H9 (cell line): ENCODE data around the gene BMERB1. TPM values are rescaled to one million over a fixed set of nuclear protein-coding genes. Genes with fewer than 3 reads are reported as not detected.
"Not testable (repeated sequence)": the region's sequence is repeated elsewhere in the genome, so short reads cannot be mapped to it uniquely, and the experiment has no call there.

Experiments
- DNase-seq: peaks from one replicate; pipeline ENCODE4 v3.0.0-alpha.2; 2017
- H2AFZ ChIP-seq: one replicate; pipeline ENCODE4 v1.6.1; 2013; ENCODE audit warnings: mild to moderate bottlenecking, low read length, control low read depth, moderate library complexity
- H2AK5ac ChIP-seq: 2 replicates; pipeline ENCODE4 v1.6.1; 2013; ENCODE audit warnings: low read length, control low read depth, mixed read lengths; ENCODE audit not compliant: insufficient read length
- H2BK120ac ChIP-seq: one replicate; pipeline ENCODE4 v1.6.1; 2013; ENCODE audit warnings: low read depth, mild to moderate bottlenecking, low read length, control low read depth, inconsistent platforms; ENCODE audit not compliant: poor library complexity, severe bottlenecking
- H2BK12ac ChIP-seq: 2 replicates; pipeline ENCODE4 v1.6.1; 2013; ENCODE audit warnings: low read length, control low read depth, mixed read lengths, low read depth; ENCODE audit not compliant: insufficient read length
- H2BK15ac ChIP-seq: 2 replicates; pipeline ENCODE4 v1.6.1; 2013; ENCODE audit warnings: low read depth, low read length, control low read depth
- H2BK20ac ChIP-seq: one replicate; pipeline ENCODE4 v1.6.1; 2013; ENCODE audit warnings: low read depth, mild to moderate bottlenecking, low read length, control low read depth, inconsistent platforms; ENCODE audit not compliant: poor library complexity, severe bottlenecking
- H2BK5ac ChIP-seq: 2 replicates; pipeline ENCODE4 v1.6.1; 2013; ENCODE audit warnings: low read length, control low read depth, mixed read lengths; ENCODE audit not compliant: insufficient read length
- H3K14ac ChIP-seq: 2 replicates; pipeline ENCODE4 v1.6.1; 2013; ENCODE audit warnings: low read length, control low read depth; ENCODE audit not compliant: insufficient read depth
- H3K18ac ChIP-seq: 2 replicates; pipeline ENCODE4 v1.6.1; 2013; ENCODE audit warnings: low read depth, mild to moderate bottlenecking, mixed read lengths, low read length, control low read depth; ENCODE audit not compliant: insufficient read length
- H3K23ac ChIP-seq: 2 replicates; pipeline ENCODE4 v1.6.1; 2013; ENCODE audit warnings: low read length, control low read depth, mixed read lengths, low read depth; ENCODE audit not compliant: insufficient read length
- H3K23me2 ChIP-seq: 2 replicates; pipeline ENCODE4 v1.6.1; 2013; ENCODE audit warnings: low read depth, mild to moderate bottlenecking, mixed read lengths, low read length, control low read depth; ENCODE audit not compliant: insufficient read length, poor library complexity, severe bottlenecking
- H3K27ac ChIP-seq: 2 replicates; pipeline ENCODE4 v1.5.1; 2013; ENCODE audit warnings: low read length, control low read depth, mixed read lengths, low read depth; ENCODE audit not compliant: insufficient read length
- H3K27me3 ChIP-seq: 2 replicates; pipeline ENCODE4 v1.6.1; 2013; ENCODE audit warnings: low read length, control low read depth, inconsistent platforms; ENCODE audit not compliant: insufficient read depth
- H3K4ac ChIP-seq: 2 replicates; pipeline ENCODE4 v1.6.1; 2013; ENCODE audit warnings: low read depth, mild to moderate bottlenecking, control low read depth, inconsistent platforms, low read length, moderate library complexity
- H3K4me1 ChIP-seq: 2 replicates; pipeline ENCODE4 v1.6.1; 2013; ENCODE audit warnings: low read length, control low read depth, inconsistent platforms; ENCODE audit not compliant: insufficient read depth
- H3K4me2 ChIP-seq: 2 replicates; pipeline ENCODE4 v1.6.1; 2013; ENCODE audit warnings: low read length, control low read depth, mixed read lengths; ENCODE audit not compliant: insufficient read length, insufficient read depth
- H3K56ac ChIP-seq: 2 replicates; pipeline ENCODE4 v1.6.1; 2013; ENCODE audit warnings: low read depth, mild to moderate bottlenecking, mixed read lengths, low read length, control low read depth; ENCODE audit not compliant: insufficient read length
- H3K79me1 ChIP-seq: 2 replicates; pipeline ENCODE4 v1.6.1; 2013; ENCODE audit warnings: low read depth, mild to moderate bottlenecking, moderate library complexity, low read length, control low read depth, inconsistent platforms; ENCODE audit not compliant: insufficient read depth, poor library complexity, severe bottlenecking
- H3K79me2 ChIP-seq: 2 replicates; pipeline ENCODE4 v1.6.1; 2013; ENCODE audit warnings: low read length, control low read depth, inconsistent platforms; ENCODE audit not compliant: insufficient read depth
- H3K9ac ChIP-seq: 2 replicates; pipeline ENCODE4 v1.6.1; 2013; ENCODE audit warnings: low read length, control low read depth, mixed read lengths; ENCODE audit not compliant: insufficient read length; ENCODE audit errors: extremely low read depth
- H3K9me3 ChIP-seq: one replicate; pipeline ENCODE4 v1.6.1; 2013; ENCODE audit warnings: low read depth, low read length, inconsistent platforms; ENCODE audit not compliant: control insufficient read depth
- H3T11ph ChIP-seq: one replicate; pipeline ENCODE4 v1.6.1; 2013; ENCODE audit warnings: mild to moderate bottlenecking, low read length, control low read depth, inconsistent platforms
- H4K20me1 ChIP-seq: one replicate; pipeline ENCODE4 v1.6.1; 2013; ENCODE audit not compliant: control insufficient read depth, insufficient read length, insufficient read depth
- H4K5ac ChIP-seq: 2 replicates; pipeline ENCODE4 v1.6.1; 2013; ENCODE audit warnings: low read depth, mild to moderate bottlenecking, mixed read lengths, low read length, control low read depth; ENCODE audit not compliant: insufficient read length
- H4K8ac ChIP-seq: replicated peaks from 2 replicates; pipeline ENCODE4 v1.6.1; 2013; ENCODE audit warnings: low read length, control low read depth, mixed read lengths, low read depth; ENCODE audit not compliant: insufficient read length
- H4K91ac ChIP-seq: 2 replicates; pipeline ENCODE4 v1.6.1; 2013; ENCODE audit warnings: low read depth, mild to moderate bottlenecking, moderate library complexity, mixed read lengths, low read length, control low read depth; ENCODE audit not compliant: insufficient read length
- H3K27ac Mint-ChIP-seq, 3 experiments: 2 replicates in 2 of 3; 3 replicates in 1 of 3; pipeline ENCODE4 v1.8.0; 2020 to 2021; ENCODE audit warnings: mixed read lengths in 3 of 3, mild to moderate bottlenecking in 1 of 3, moderate library complexity in 1 of 3
- H3K27me3 Mint-ChIP-seq: 2 replicates; pipeline ENCODE4 v1.8.0; 2021; ENCODE audit warnings: low read depth, mild to moderate bottlenecking, moderate library complexity, mixed read lengths
- H3K36me3 Mint-ChIP-seq, 3 experiments: 2 replicates in 2 of 3; 3 replicates in 1 of 3; pipeline ENCODE4 v1.8.0; 2020 to 2021; ENCODE audit warnings: low read depth in 3 of 3, mixed read lengths in 3 of 3; ENCODE audit not compliant: insufficient read depth in 1 of 3
- H3K4me1 Mint-ChIP-seq, 2 experiments: 2 replicates each; pipeline ENCODE4 v1.8.0; 2020; ENCODE audit warnings: mixed read lengths in 2 of 2
- H3K4me3 Mint-ChIP-seq, 2 experiments: 2 replicates in 1 of 2; 3 replicates in 1 of 2; pipeline ENCODE4 v1.8.0; 2020 to 2021; ENCODE audit warnings: mild to moderate bottlenecking in 2 of 2, mixed read lengths in 2 of 2, moderate library complexity in 1 of 2
- H3K9me3 Mint-ChIP-seq, 2 experiments: 2 replicates in 1 of 2; 3 replicates in 1 of 2; pipeline ENCODE4 v1.8.0; 2020; ENCODE audit warnings: mild to moderate bottlenecking in 2 of 2, mixed read lengths in 2 of 2, moderate library complexity in 1 of 2
- WGBS: extraction: QIAGEN DNeasy Blood & Tissue Kit; methylation state at CpG from one replicate; pipeline ENCODE4 v1.1.7; 2013; ENCODE audit warnings: missing lambda C conversion rate, low lambda C conversion rate, mixed read lengths; ENCODE audit not compliant: insufficient read length; ENCODE audit errors: extremely low coverage; 5-methylcytosine and 5-hydroxymethylcytosine counted together
- total RNA-seq: library from RNA; stranded (reverse); gene quantifications from 2 replicates; pipeline ENCODE4 v1.2.1, GENCODE V29; 2021
- TF ChIP-seq, protein P1 (sequence below): fragments of 200-600 bp; sonication (generic); conservative IDR thresholded peaks from 3 replicates; pipeline ENCODE4 v1.8.0; 2021; ENCODE audit warnings: antibody characterized with exemption, mild to moderate bottlenecking

The BMERB1 gene
- total RNA-seq, 1 experiment from 2014 or later: 19.5 TPM

- Mint-ChIP-seq H3K4me1 (peaks cover 14 to 21% of the 10 kb centered on the region in 2 experiments), H3K4me3 (no peak overlapping the region), H3K27ac (no peak overlapping the region), H3K36me3 (peaks cover 0 to 20% (median 19%) of the 10 kb centered on the region in 3 experiments; a peak in 6 of 7 replicates), H3K27me3 (no peaks in the 10 kb centered on the region), H3K9me3 (peaks cover 16 to 17% of the 10 kb centered on the region in 2 experiments)
- no peak overlapping the region for H4K91ac ChIP-seq
- no peak overlapping the region for H3K18ac ChIP-seq
- no peak overlapping the region for H2BK20ac ChIP-seq
- H4K5ac ChIP-seq: no peak overlapping the region
- H3K79me2 ChIP-seq: no peaks in the 10 kb centered on the region
- no peak overlapping the region for H2AFZ ChIP-seq
- H3K9ac ChIP-seq: no peak overlapping the region
- H2BK12ac ChIP-seq: no peak overlapping the region
- H2BK15ac ChIP-seq: no peak overlapping the region
- H3K4me2 ChIP-seq: no peak overlapping the region
- WGBS: no CpG with 5 or more reads among the region's 2 CpGs
- TF ChIP-seq, protein P1, sequence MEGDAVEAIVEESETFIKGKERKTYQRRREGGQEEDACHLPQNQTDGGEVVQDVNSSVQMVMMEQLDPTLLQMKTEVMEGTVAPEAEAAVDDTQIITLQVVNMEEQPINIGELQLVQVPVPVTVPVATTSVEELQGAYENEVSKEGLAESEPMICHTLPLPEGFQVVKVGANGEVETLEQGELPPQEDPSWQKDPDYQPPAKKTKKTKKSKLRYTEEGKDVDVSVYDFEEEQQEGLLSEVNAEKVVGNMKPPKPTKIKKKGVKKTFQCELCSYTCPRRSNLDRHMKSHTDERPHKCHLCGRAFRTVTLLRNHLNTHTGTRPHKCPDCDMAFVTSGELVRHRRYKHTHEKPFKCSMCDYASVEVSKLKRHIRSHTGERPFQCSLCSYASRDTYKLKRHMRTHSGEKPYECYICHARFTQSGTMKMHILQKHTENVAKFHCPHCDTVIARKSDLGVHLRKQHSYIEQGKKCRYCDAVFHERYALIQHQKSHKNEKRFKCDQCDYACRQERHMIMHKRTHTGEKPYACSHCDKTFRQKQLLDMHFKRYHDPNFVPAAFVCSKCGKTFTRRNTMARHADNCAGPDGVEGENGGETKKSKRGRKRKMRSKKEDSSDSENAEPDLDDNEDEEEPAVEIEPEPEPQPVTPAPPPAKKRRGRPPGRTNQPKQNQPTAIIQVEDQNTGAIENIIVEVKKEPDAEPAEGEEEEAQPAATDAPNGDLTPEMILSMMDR: no peak
- no peaks in the 10 kb centered on the region; the same call in 1 of the 2 replicates for H3K4me1 ChIP-seq
- H3K27ac ChIP-seq: no peak overlapping the region
- no peak overlapping the region for H2BK5ac ChIP-seq
- no peak for DNase-seq
- H3T11ph ChIP-seq: no peak overlapping the region
- no peak overlapping the region for H2BK120ac ChIP-seq
- no peak overlapping the region for H3K56ac ChIP-seq
- no peaks in the 10 kb centered on the region for H3K27me3 ChIP-seq
- no peaks in the 10 kb centered on the region for H3K23me2 ChIP-seq
- no peaks in the 10 kb centered on the region for H3K79me1 ChIP-seq
- no peak overlapping the region for H3K14ac ChIP-seq
- H3K9me3 ChIP-seq: no peaks in the 10 kb centered on the region
- H3K23ac ChIP-seq: no peak overlapping the region
- H2AK5ac ChIP-seq: no peak overlapping the region
- no peak overlapping the region for H3K4ac ChIP-seq
- no peaks in the 10 kb centered on the region for H4K20me1 ChIP-seq
- no peak overlapping the region for H4K8ac ChIP-seq
Observed at GRCh38 chr16:15545544-15545943, 111.2 kb downstream of the BMERB1 start.

DNA sequence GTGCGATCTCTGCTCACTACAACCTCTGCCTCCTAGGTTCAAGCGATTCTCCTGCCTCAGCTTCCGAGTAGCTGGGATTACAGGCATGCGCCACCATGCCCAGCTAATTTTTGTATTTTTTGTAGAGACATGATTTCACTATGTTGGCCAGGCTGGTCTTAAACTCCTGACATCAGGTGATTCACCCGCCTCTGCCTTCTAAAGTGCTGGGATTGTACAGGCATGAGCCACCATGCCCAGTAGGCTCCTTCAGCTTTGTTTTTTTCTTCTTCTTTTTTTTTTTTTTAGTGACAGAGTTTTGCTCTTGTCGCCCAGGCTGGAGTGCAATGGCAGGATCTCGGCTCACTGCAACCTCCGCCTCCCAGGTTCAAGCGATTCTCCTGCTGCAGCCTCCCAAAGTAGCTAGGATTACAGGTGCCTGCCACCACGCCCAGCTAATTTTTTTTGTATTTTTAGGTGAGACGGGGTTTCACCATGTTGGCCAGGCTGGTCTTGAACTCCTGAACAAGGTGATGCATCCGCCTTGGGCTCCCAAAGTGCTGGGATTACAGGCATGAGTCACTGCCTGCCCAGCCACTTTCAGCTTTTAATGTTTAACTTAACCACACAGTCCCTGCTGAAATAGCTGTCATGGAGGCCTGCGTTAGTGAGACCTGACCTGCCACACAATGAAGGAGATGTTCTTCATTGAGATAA is 112.8 kb downstream of the BMERB1 start:
- not testable (repeated sequence) for H2BK15ac ChIP-seq, H3K56ac ChIP-seq, H3K27ac ChIP-seq, H3K9me3 ChIP-seq, H2AK5ac ChIP-seq, H4K20me1 ChIP-seq, H3K4me3 Mint-ChIP-seq, H2AFZ ChIP-seq, H2BK120ac ChIP-seq, H3K4me1 ChIP-seq, H3K23me2 ChIP-seq, H3K27me3 Mint-ChIP-seq, H3K18ac ChIP-seq, H2BK20ac ChIP-seq, H4K91ac ChIP-seq, H3K4ac ChIP-seq, H4K8ac ChIP-seq, DNase-seq, H2BK12ac ChIP-seq, H3T11ph ChIP-seq, H3K27me3 ChIP-seq, H3K14ac ChIP-seq, H2BK5ac ChIP-seq, H3K4me2 ChIP-seq, H4K5ac ChIP-seq, H3K9ac ChIP-seq, H3K79me2 ChIP-seq, H3K23ac ChIP-seq, H3K79me1 ChIP-seq
- H3K27ac Mint-ChIP-seq: peak overlapping the region in 1 of 3 experiments; percentile 48; a peak in 1 of 7 replicates
- H3K36me3 Mint-ChIP-seq: peaks cover 0 to 19% (median 17%) of the 10 kb centered on the region in 3 experiments; a peak in 6 of 7 replicates
- WGBS: no CpG with 5 or more reads among the region's 13 CpGs
- H3K4me1 Mint-ChIP-seq: peaks cover 14 to 21% of the 10 kb centered on the region in 2 experiments
- H3K9me3 Mint-ChIP-seq: peaks cover 14 to 16% of the 10 kb centered on the region in 2 experiments
